ENCODE data around the gene LILRA1. TPM values are rescaled to one million over a fixed set of nuclear protein-coding genes. Genes with fewer than 3 reads are reported as not detected.
"Not testable (repeated sequence)": the region's sequence is repeated elsewhere in the genome, so short reads cannot be mapped to it uniquely, and the experiment has no call there.

Gene LILRA1
- polyA plus RNA-seq (2013), result not detected in 2 replicates

DNA sequence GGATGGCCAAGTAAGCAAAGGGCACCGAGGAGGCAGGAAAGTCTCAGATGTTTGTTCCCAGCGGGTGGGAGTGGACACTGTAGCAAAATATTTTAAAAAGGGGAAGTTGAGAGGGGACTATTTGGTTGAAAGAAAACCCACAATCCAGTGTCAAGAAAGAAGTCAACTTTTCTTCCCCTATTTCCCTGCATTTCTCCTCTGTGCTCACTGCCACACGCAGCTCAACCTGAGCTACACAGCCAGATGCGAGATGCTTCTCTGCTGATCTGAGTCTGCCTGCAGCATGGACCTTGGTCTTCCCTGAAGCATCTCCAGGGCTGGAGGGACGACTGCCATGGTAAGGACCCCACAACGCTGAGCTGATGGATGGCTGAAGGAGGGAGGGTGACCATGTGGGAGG is at the start of gene LILRA1:
TSS of gene LILRA1 (plus strand) at position 188 of the 400 bp plus-strand sequence. CDS start 613 bp downstream, outside the sequence.
- not testable (repeated sequence) for H3K4me2 ChIP-seq (ENCODE audit: low read length); DNase-seq; H3K4me1 ChIP-seq (ENCODE audit: control insufficient read depth in 1 of 2, insufficient read depth in 2 of 2, low read length in 2 of 2); H3K14ac ChIP-seq (ENCODE audit: low read length); H4K12ac ChIP-seq (ENCODE audit: low read depth, low read length); H3K79me2 ChIP-seq (ENCODE audit: control insufficient read depth, insufficient read depth, low read length, poor library complexity); H3K79me1 ChIP-seq (ENCODE audit: low read length); H4K8ac ChIP-seq (ENCODE audit: low read depth, low read length); H3K4ac ChIP-seq (ENCODE audit: low read depth, low read length); H2BK120ac ChIP-seq (ENCODE audit: insufficient read depth, low read length, poor library complexity); H3K27ac ChIP-seq (ENCODE audit: low read depth, low read length); H3K18ac ChIP-seq (ENCODE audit: low read length); H3K9ac ChIP-seq (ENCODE audit: low read length); H4K91ac ChIP-seq (ENCODE audit: low read depth, low read length); H2BK5ac ChIP-seq (ENCODE audit: low read depth, low read length, poor library complexity); H2BK12ac ChIP-seq (ENCODE audit: low read length); H3K36me3 ChIP-seq (ENCODE audit: control insufficient read depth in 1 of 2, insufficient read depth in 2 of 2, low read length in 2 of 2); H2AK5ac ChIP-seq (ENCODE audit: low read length); H3K27me3 ChIP-seq (ENCODE audit: insufficient read depth, low read length); H2AFZ ChIP-seq (ENCODE audit: insufficient read depth, low read length, poor library complexity); H3K23ac ChIP-seq (ENCODE audit: low read length)
- H3K4me3 ChIP-seq (ENCODE audit: low read depth, low read length), result peak within 1 kb of the TSS; percentile 27
- peaks cover 65% of the 10 kb centered on the region for H3K9me3 ChIP-seq (ENCODE audit: insufficient read depth, low read depth, low read length)
- WGBS (ENCODE audit: extremely low coverage, insufficient coverage, insufficient read length), result no CpG with 5 or more reads among the region's 6 CpGs

DNA sequence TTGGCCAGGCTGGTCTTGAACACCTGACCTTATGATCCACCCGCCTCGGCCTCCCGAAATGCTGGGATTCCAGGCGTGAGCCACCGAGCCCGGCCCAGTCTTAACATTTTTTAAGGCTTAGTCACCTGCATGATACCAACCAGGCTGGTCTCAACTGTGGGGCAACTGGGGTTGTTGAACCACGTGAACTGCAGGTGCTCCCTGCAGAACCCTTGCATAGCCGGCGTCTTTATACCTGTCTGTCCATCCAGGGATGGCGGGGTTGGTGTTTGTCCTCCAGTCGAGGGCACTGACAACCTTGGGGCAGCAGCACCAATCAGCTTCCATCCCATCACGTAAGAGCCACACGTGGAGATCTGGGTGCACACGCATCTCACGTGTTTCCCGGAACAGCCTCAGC is 44.6 kb upstream of the LILRA1 start:
- H3K18ac ChIP-seq (ENCODE audit: low read length), result no peak overlapping the region
- DNase-seq, result peak in 1 of 2 donors; percentile 26
- H2AFZ ChIP-seq (ENCODE audit: insufficient read depth, low read length, poor library complexity), result no peak overlapping the region
- no peak overlapping the region for H2BK12ac ChIP-seq (ENCODE audit: low read length)
- H3K4me2 ChIP-seq (ENCODE audit: low read length), result no peak overlapping the region
- H3K23ac ChIP-seq (ENCODE audit: low read length), result no peak overlapping the region
- H3K14ac ChIP-seq (ENCODE audit: low read length), result no peak overlapping the region
- no peak overlapping the region for H2BK120ac ChIP-seq (ENCODE audit: insufficient read depth, low read length, poor library complexity)
- H3K4ac ChIP-seq (ENCODE audit: low read depth, low read length), result no peak overlapping the region
- no peak overlapping the region for H3K4me3 ChIP-seq (ENCODE audit: low read depth, low read length)
- no peaks in the 10 kb centered on the region for H3K79me2 ChIP-seq (ENCODE audit: control insufficient read depth, insufficient read depth, low read length, poor library complexity)
- H3K27me3 ChIP-seq (ENCODE audit: insufficient read depth, low read length), result no peaks in the 10 kb centered on the region
- H3K36me3 ChIP-seq (ENCODE audit: control insufficient read depth in 1 of 2, insufficient read depth in 2 of 2, low read length in 2 of 2), result no peaks in the 10 kb centered on the region
- H2AK5ac ChIP-seq (ENCODE audit: low read length), result no peak overlapping the region
- H4K91ac ChIP-seq (ENCODE audit: low read depth, low read length), result no peak overlapping the region
- H3K4me1 ChIP-seq (ENCODE audit: control insufficient read depth in 1 of 2, insufficient read depth in 2 of 2, low read length in 2 of 2), result no peaks in the 10 kb centered on the region
- H2BK5ac ChIP-seq (ENCODE audit: low read depth, low read length, poor library complexity), result no peak overlapping the region
- H3K9me3 ChIP-seq (ENCODE audit: insufficient read depth, low read depth, low read length), result peaks cover 39% of the 10 kb centered on the region
- no peaks in the 10 kb centered on the region for H3K79me1 ChIP-seq (ENCODE audit: low read length)
- H4K8ac ChIP-seq (ENCODE audit: low read depth, low read length), result no peak overlapping the region
- H3K9ac ChIP-seq (ENCODE audit: low read length), result no peak overlapping the region
- H3K27ac ChIP-seq (ENCODE audit: low read depth, low read length), result no peak overlapping the region
- no CpG with 5 or more reads among the region's 16 CpGs for WGBS (ENCODE audit: extremely low coverage, insufficient coverage, insufficient read length)
- no peak overlapping the region for H4K12ac ChIP-seq (ENCODE audit: low read depth, low read length)

DNA sequence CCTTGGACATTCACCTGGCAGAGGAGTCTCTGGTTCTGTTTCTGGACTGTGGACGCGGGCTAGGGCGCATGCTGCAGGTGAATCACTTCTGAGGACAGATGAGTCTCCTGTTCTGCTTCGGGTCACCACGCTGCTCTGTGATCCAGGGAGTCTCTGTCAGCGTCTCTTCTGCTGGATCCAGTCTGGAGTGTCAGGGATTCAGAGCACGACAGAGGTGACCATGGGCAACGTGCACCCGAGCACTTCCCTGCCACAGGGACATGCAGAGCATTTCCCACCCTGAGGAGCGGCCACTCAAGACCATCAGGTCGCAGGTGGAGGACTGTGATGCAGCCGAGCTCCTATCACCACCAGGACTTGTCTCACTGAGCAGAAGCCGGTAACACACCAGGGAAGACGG is 44.2 kb upstream of the LILRA1 start:
- Histone ChIP-seq H3K18ac (ENCODE audit: low read length) (no peak overlapping the region), H4K12ac (ENCODE audit: low read depth, low read length) (no peak overlapping the region), H4K8ac (ENCODE audit: low read depth, low read length) (no peak overlapping the region), H3K4me3 (ENCODE audit: low read depth, low read length) (no peak overlapping the region), H3K23ac (ENCODE audit: low read length) (no peak overlapping the region), H3K4me2 (ENCODE audit: low read length) (no peak overlapping the region), H3K14ac (ENCODE audit: low read length) (no peak overlapping the region), H3K9me3 (ENCODE audit: insufficient read depth, low read depth, low read length) (peaks cover 39% of the 10 kb centered on the region), H4K91ac (ENCODE audit: low read depth, low read length) (no peak overlapping the region), H2BK5ac (ENCODE audit: low read depth, low read length, poor library complexity) (no peak overlapping the region), H3K27me3 (ENCODE audit: insufficient read depth, low read length) (no peaks in the 10 kb centered on the region), H3K27ac (ENCODE audit: low read depth, low read length) (no peak overlapping the region), H3K36me3 (ENCODE audit: control insufficient read depth in 1 of 2, insufficient read depth in 2 of 2, low read length in 2 of 2) (no peaks in the 10 kb centered on the region), H3K9ac (ENCODE audit: low read length) (no peak overlapping the region), H2AK5ac (ENCODE audit: low read length) (no peak overlapping the region), H2BK120ac (ENCODE audit: insufficient read depth, low read length, poor library complexity) (no peak overlapping the region), H3K4me1 (ENCODE audit: control insufficient read depth in 1 of 2, insufficient read depth in 2 of 2, low read length in 2 of 2) (no peaks in the 10 kb centered on the region), H3K79me2 (ENCODE audit: control insufficient read depth, insufficient read depth, low read length, poor library complexity) (no peaks in the 10 kb centered on the region), H3K4ac (ENCODE audit: low read depth, low read length) (no peak overlapping the region), H2BK12ac (ENCODE audit: low read length) (no peak overlapping the region), H3K79me1 (ENCODE audit: low read length) (no peaks in the 10 kb centered on the region), H2AFZ (ENCODE audit: insufficient read depth, low read length, poor library complexity) (no peak overlapping the region)
- DNase-seq, result no peak
- no CpG with 5 or more reads among the region's 14 CpGs for WGBS (ENCODE audit: extremely low coverage, insufficient coverage, insufficient read length)

DNA sequence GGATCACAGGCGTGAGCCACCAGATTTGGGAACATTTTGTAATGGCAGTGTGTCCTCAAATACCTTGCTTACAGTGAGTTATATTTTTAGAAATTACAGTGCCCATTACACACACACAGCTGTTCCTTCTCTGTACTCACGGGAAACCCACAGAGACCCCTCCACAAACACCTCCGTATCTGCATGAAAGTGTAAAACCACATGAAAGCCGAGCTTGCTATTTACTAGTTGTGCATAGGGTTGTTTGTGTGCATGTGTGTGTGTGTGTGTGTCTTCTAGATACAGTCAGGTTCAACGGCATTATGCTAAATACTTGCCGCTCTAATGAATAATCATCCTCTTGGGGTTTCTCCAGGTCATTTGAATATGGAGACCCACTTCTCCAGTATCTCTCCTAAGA is 42.1 kb upstream of the LILRA1 start:
- no peak overlapping the region for H3K23ac ChIP-seq (ENCODE audit: low read length)
- no peak overlapping the region for H3K4me2 ChIP-seq (ENCODE audit: low read length)
- no peak overlapping the region for H3K4ac ChIP-seq (ENCODE audit: low read depth, low read length)
- H4K12ac ChIP-seq (ENCODE audit: low read depth, low read length), result no peak overlapping the region
- H2BK120ac ChIP-seq (ENCODE audit: insufficient read depth, low read length, poor library complexity), result no peak overlapping the region
- H3K14ac ChIP-seq (ENCODE audit: low read length), result no peak overlapping the region
- DNase-seq, result no peak
- no peak overlapping the region for H4K91ac ChIP-seq (ENCODE audit: low read depth, low read length)
- no peaks in the 10 kb centered on the region for H3K36me3 ChIP-seq (ENCODE audit: control insufficient read depth in 1 of 2, insufficient read depth in 2 of 2, low read length in 2 of 2)
- no peaks in the 10 kb centered on the region for H3K4me1 ChIP-seq (ENCODE audit: control insufficient read depth in 1 of 2, insufficient read depth in 2 of 2, low read length in 2 of 2)
- H2AK5ac ChIP-seq (ENCODE audit: low read length), result no peak overlapping the region
- no peaks in the 10 kb centered on the region for H3K79me2 ChIP-seq (ENCODE audit: control insufficient read depth, insufficient read depth, low read length, poor library complexity)
- H2BK12ac ChIP-seq (ENCODE audit: low read length), result no peak overlapping the region
- WGBS (ENCODE audit: extremely low coverage, insufficient coverage, insufficient read length), result no CpG with 5 or more reads among the region's 6 CpGs
- peaks cover 41% of the 10 kb centered on the region for H3K9me3 ChIP-seq (ENCODE audit: insufficient read depth, low read depth, low read length)
- no peak overlapping the region for H3K9ac ChIP-seq (ENCODE audit: low read length)
- no peaks in the 10 kb centered on the region for H3K27me3 ChIP-seq (ENCODE audit: insufficient read depth, low read length)
- no peaks in the 10 kb centered on the region for H3K79me1 ChIP-seq (ENCODE audit: low read length)
- no peak overlapping the region for H2BK5ac ChIP-seq (ENCODE audit: low read depth, low read length, poor library complexity)
- H3K27ac ChIP-seq (ENCODE audit: low read depth, low read length), result no peak overlapping the region
- H4K8ac ChIP-seq (ENCODE audit: low read depth, low read length), result no peak overlapping the region
- no peak overlapping the region for H2AFZ ChIP-seq (ENCODE audit: insufficient read depth, low read length, poor library complexity)
- no peak overlapping the region for H3K18ac ChIP-seq (ENCODE audit: low read length)
- no peak overlapping the region for H3K4me3 ChIP-seq (ENCODE audit: low read depth, low read length)

All from trophoblast cell (in vitro differentiated cells and primary cell).